Activated T-helper 1 cell treated with anti-CD3 and anti-CD28 coated beads, Interleukin-12 subunit alpha, Interleukin-12 subunit beta, Interleukin-2, Interleukin-4 antibody, amounts not matched to agents 30 ng/mL and 10 ng/mL and 1 ng/mL, durations not matched to agents 14 hours and 24 hours and 36 hours (primary cell): ENCODE data around the gene MED13L. TPM values are rescaled to one million over a fixed set of nuclear protein-coding genes. Genes with fewer than 3 reads are reported as not detected.
"Not testable (repeated sequence)": the region's sequence is repeated elsewhere in the genome, so short reads cannot be mapped to it uniquely, and the experiment has no call there.

Experiments
- DNase-seq: peaks from one replicate; pipeline ENCODE4 v3.0.0; 2021; ENCODE audit warnings: low spot score
- H3K27ac Mint-ChIP-seq: one replicate; pipeline ENCODE4 v1.8.0; 2021; ENCODE audit warnings: mild to moderate bottlenecking, mixed read lengths
- H3K27me3 Mint-ChIP-seq: one replicate; pipeline ENCODE4 v1.8.0; 2022; ENCODE audit warnings: mild to moderate bottlenecking, moderate library complexity, mixed read lengths; ENCODE audit not compliant: insufficient read depth
- H3K36me3 Mint-ChIP-seq: one replicate; pipeline ENCODE4 v1.8.0; 2021; ENCODE audit warnings: low read depth, mixed read lengths
- H3K4me1 Mint-ChIP-seq: one replicate; pipeline ENCODE4 v1.8.0; 2021; ENCODE audit warnings: low read depth, mixed read lengths
- H3K4me3 Mint-ChIP-seq: one replicate; pipeline ENCODE4 v1.8.0; 2021; ENCODE audit warnings: mild to moderate bottlenecking, moderate library complexity, mixed read lengths
- H3K9me3 Mint-ChIP-seq: one replicate; pipeline ENCODE4 v1.8.0; 2021; ENCODE audit warnings: mixed read lengths
- intact Hi-C: fragments of 100-400 bp; cut with micrococcal nuclease; formaldehyde crosslinking; loops from one replicate; pipeline ENCODE4 v1.15.1; 2024
- total RNA-seq: library from RNA; stranded (reverse); gene quantifications from 2 replicates; pipeline ENCODE4 v1.2.3, GENCODE V29; 2022

MED13L gene
- total RNA-seq, 1 donor from 2014 or later: 66.1 TPM

GRCh38 chr12:116299665-116300328, 22.3 kb upstream of the MED13L start:
- no peak overlapping the region for H3K27ac Mint-ChIP-seq
- H3K36me3 Mint-ChIP-seq: no peaks in the 10 kb centered on the region
- DNase-seq: no peak
- H3K9me3 Mint-ChIP-seq: peaks cover 5% of the 10 kb centered on the region
- H3K27me3 Mint-ChIP-seq: peaks cover 22% of the 10 kb centered on the region
- H3K4me1 Mint-ChIP-seq: no peaks in the 10 kb centered on the region
- no peak overlapping the region for H3K4me3 Mint-ChIP-seq
- intact Hi-C loops: no loop called here

GRCh38 chr12:116299064-116299463, 21.6 kb upstream of the MED13L start:
- intact Hi-C loops: no loop called here
- DNase-seq: no peak
- Mint-ChIP-seq H3K36me3 (no peaks in the 10 kb centered on the region), H3K9me3 (peaks cover 5% of the 10 kb centered on the region), H3K27ac (no peak overlapping the region), H3K4me1 (no peaks in the 10 kb centered on the region), H3K27me3 (peaks cover 24% of the 10 kb centered on the region), H3K4me3 (no peak overlapping the region)

- Mint-ChIP-seq H3K9me3 (peaks cover 5% of the 10 kb centered on the region), H3K27me3 (peaks cover 27% of the 10 kb centered on the region), H3K4me3 (no peak overlapping the region), H3K36me3 (no peaks in the 10 kb centered on the region), H3K27ac (no peak overlapping the region), H3K4me1 (no peaks in the 10 kb centered on the region)
- DNase-seq: no peak
- intact Hi-C loops: no loop called here
Measured at GRCh38 chr12:116298578-116298977, 21.1 kb upstream of the MED13L start.

GRCh38 chr12:116297224-116297834, 19.8 kb upstream of the MED13L start:
- no peak overlapping the region for H3K4me3 Mint-ChIP-seq

GRCh38 chr12:116295327-116296263, 18.1 kb upstream of the MED13L start:
- peaks cover 26% of the 10 kb centered on the region for H3K27me3 Mint-ChIP-seq
- H3K36me3 Mint-ChIP-seq: no peaks in the 10 kb centered on the region
- intact Hi-C loops: no loop called here
- H3K4me1 Mint-ChIP-seq: no peaks in the 10 kb centered on the region
- H3K4me3 Mint-ChIP-seq: no peak overlapping the region
- H3K9me3 Mint-ChIP-seq: peaks cover 5% of the 10 kb centered on the region
- no peak overlapping the region for H3K27ac Mint-ChIP-seq
- DNase-seq: no peak

More at GRCh38 chr12:116297224-116297834, 19.8 kb upstream of the MED13L start:
- Mint-ChIP-seq H3K27me3 (peaks cover 26% of the 10 kb centered on the region), H3K4me1 (no peaks in the 10 kb centered on the region), H3K36me3 (no peaks in the 10 kb centered on the region), H3K27ac (no peak overlapping the region), H3K9me3 (peaks cover 5% of the 10 kb centered on the region)
- no peak for DNase-seq
- intact Hi-C loops: no loop called here

- no peak for DNase-seq
Measured at GRCh38 chr12:116294454-116295165, 17.1 kb upstream of the MED13L start.

GRCh38 chr12:116293687-116294453, 16.4 kb upstream of the MED13L start:
- no peak overlapping the region for H3K27ac Mint-ChIP-seq
- H3K36me3 Mint-ChIP-seq: no peaks in the 10 kb centered on the region
- H3K4me1 Mint-ChIP-seq: no peaks in the 10 kb centered on the region
- peaks cover 18% of the 10 kb centered on the region for H3K27me3 Mint-ChIP-seq
- intact Hi-C loops: no loop called here
- peaks cover 5% of the 10 kb centered on the region for H3K9me3 Mint-ChIP-seq
- DNase-seq: no peak
- H3K4me3 Mint-ChIP-seq: no peak overlapping the region

More at GRCh38 chr12:116294454-116295165, 17.1 kb upstream of the MED13L start:
- no peak overlapping the region for H3K27ac Mint-ChIP-seq
- no peak overlapping the region for H3K4me3 Mint-ChIP-seq
- H3K36me3 Mint-ChIP-seq: no peaks in the 10 kb centered on the region
- peaks cover 5% of the 10 kb centered on the region for H3K9me3 Mint-ChIP-seq
- no peaks in the 10 kb centered on the region for H3K4me1 Mint-ChIP-seq
- H3K27me3 Mint-ChIP-seq: peaks cover 19% of the 10 kb centered on the region
- intact Hi-C loops: no loop called here

- Mint-ChIP-seq H3K36me3 (no peaks in the 10 kb centered on the region), H3K9me3 (peaks cover 5% of the 10 kb centered on the region), H3K27ac (no peak overlapping the region), H3K4me3 (no peak overlapping the region), H3K27me3 (peaks cover 14% of the 10 kb centered on the region), H3K4me1 (no peaks in the 10 kb centered on the region)
- no peak for DNase-seq
- intact Hi-C loops: no loop called here
Measured at GRCh38 chr12:116291218-116291617, 13.7 kb upstream of the MED13L start.

GRCh38 chr12:116288735-116289134, 11.2 kb upstream of the MED13L start:
- H3K9me3 Mint-ChIP-seq: no peaks in the 10 kb centered on the region
- DNase-seq: no peak
- no peaks in the 10 kb centered on the region for H3K4me1 Mint-ChIP-seq
- H3K27ac Mint-ChIP-seq: no peak overlapping the region
- no peaks in the 10 kb centered on the region for H3K36me3 Mint-ChIP-seq
- intact Hi-C loops: no loop called here
- no peak overlapping the region for H3K4me3 Mint-ChIP-seq
- H3K27me3 Mint-ChIP-seq: peaks cover 3% of the 10 kb centered on the region

GRCh38 chr12:116287842-116288301, 10.4 kb upstream of the MED13L start:
- intact Hi-C loops: no loop called here
- H3K4me3 Mint-ChIP-seq: no peak overlapping the region
- H3K36me3 Mint-ChIP-seq: no peaks in the 10 kb centered on the region
- no peaks in the 10 kb centered on the region for H3K27me3 Mint-ChIP-seq
- H3K27ac Mint-ChIP-seq: no peak overlapping the region
- no peak for DNase-seq
- H3K9me3 Mint-ChIP-seq: no peaks in the 10 kb centered on the region
- peaks cover 6% of the 10 kb centered on the region for H3K4me1 Mint-ChIP-seq

GRCh38 chr12:116284396-116284795, 6.9 kb upstream of the MED13L start:
- Mint-ChIP-seq H3K4me3 (no peak overlapping the region), H3K9me3 (no peaks in the 10 kb centered on the region), H3K27ac (no peak overlapping the region), H3K36me3 (no peaks in the 10 kb centered on the region), H3K4me1 (peaks cover 30% of the 10 kb centered on the region), H3K27me3 (peaks cover 3% of the 10 kb centered on the region)
- DNase-seq: no peak
- intact Hi-C loops: no loop called here

GRCh38 chr12:116283881-116284280, 6.4 kb upstream of the MED13L start:
- peaks cover 30% of the 10 kb centered on the region for H3K4me1 Mint-ChIP-seq
- intact Hi-C loops, H3K36me3 Mint-ChIP-seq, H3K9me3 Mint-ChIP-seq, H3K4me3 Mint-ChIP-seq, H3K27me3 Mint-ChIP-seq, H3K27ac Mint-ChIP-seq, DNase-seq: not testable (repeated sequence)
